HG02642 (cell line): ENCODE results near the gene TTC39B.

Source experiments
- ATAC-seq: cut with Tn5 transposase; IDR thresholded peaks from one replicate; pipeline ENCODE4 v1.9.1; 2021; ENCODE audit warnings: mild to moderate bottlenecking; ENCODE audit not compliant: unreplicated experiment, poor library complexity

Gene TTC39B

GRCh38 chr9:15305470-15305869 lies 1.5 kb downstream of the TTC39B start:
- ATAC-seq, result no peak

- peak; percentile 17 for ATAC-seq
Measured at GRCh38 chr9:15304632-15305031, 2.4 kb downstream of the TTC39B start.

GRCh38 chr9:15300218-15300617 lies 6.8 kb downstream of the TTC39B start:
- ATAC-seq, result no peak

- peak; percentile 87 for ATAC-seq
Measured at GRCh38 chr9:15299374-15299939, 7.6 kb downstream of the TTC39B start.

DNA sequence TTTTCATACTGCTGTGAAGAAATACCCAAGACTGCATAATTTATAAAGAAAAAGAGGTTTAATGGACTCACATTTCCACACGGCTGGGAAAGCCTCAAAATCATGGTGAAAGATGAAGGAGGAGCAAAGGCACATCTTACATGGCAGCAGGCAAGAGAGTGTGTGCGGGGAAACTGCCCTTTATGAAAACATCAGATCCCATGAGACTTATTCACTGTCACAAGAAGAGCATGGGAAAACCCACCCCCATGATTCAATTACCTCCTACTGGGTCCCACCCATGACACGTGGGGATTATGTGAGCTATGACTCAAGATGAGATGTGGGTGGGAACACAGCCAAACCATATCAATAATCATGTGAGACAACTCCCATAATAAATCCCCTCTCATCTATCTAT lies 8.7 kb downstream of the TTC39B start:
- ATAC-seq, result no peak

DNA sequence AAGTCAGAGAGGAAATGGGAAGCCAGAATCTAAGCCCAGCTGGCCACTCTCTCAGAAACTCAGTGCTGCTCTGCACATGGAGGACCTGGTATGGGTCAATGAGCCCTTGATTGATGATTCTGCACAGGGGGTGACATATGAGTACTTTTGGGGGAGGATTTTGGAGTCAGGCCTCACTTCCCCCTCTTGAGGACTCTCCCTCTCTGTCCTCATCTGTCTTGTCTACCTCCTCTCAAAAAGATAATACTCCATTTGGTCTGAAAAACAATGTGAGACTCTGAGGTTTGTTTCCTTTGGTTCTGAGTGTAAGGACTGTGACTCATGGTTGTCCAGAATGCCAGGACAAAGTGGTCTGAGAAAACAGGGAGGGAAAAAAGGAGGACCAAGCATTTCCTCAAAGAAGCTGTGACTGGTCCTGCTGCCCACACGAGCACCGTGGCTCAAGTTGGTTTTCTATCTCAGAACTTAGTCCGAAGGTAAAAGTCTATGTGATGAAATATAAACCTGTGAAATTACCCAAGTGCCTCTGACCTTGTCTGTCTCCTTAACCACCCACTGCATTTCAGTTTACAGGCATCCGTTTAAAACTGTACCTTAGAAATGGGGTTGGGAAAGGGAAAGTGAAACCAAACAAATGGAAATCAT lies 11.1 kb downstream of the TTC39B start:
- no peak for ATAC-seq

- no peak for ATAC-seq
Measured at GRCh38 chr9:15294604-15295003, 12.4 kb downstream of the TTC39B start.

GRCh38 chr9:15293804-15294316 lies 13.2 kb downstream of the TTC39B start:
- ATAC-seq, result no peak

- ATAC-seq, result no peak
Measured at GRCh38 chr9:15293084-15293483, 13.9 kb downstream of the TTC39B start.

DNA sequence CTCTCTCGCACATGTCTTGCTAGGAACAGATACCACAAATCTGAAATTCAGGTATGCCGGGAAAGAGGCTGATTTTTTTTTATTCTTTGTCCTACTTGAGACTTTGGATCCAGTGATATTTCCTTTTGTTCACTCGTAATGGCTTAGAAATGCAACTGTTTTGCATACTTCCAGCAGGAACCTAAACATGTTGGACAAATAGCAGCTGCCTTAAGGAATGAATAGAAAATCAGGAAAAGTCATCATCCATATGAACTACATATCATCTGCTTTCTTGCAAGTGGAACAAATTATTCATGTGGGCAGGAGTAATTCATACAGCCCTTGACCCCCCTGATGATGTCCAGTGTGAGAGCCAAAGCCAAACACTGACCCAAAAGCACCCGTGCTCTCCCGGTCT lies 17.4 kb downstream of the TTC39B start:
- no peak for ATAC-seq

DNA sequence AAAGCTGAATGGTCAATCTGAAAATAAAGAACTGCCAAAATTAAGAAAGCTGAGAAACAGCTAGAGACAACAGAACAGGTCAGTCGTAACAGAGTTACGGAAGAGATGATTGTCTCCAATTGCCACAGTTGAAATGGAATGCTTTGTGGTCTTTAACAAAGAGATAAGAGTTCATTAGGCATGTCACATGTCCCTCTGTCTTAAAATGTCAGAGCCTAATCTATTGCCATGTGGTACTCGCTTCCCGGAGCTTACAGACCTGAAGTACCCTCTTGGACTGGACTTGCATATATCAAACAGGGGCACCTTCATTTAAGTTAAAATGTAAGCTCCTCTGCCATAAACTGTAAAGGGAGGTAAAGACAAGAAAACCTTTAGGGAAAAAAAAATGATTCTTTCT lies 19.7 kb downstream of the TTC39B start:
- no peak for ATAC-seq

- ATAC-seq, result no peak
Measured at GRCh38 chr9:15286161-15286821, 20.7 kb downstream of the TTC39B start.

GRCh38 chr9:15282567-15283285 lies 24.3 kb downstream of the TTC39B start:
- no peak for ATAC-seq

- ATAC-seq, result no peak
Measured at GRCh38 chr9:15280647-15281046, 26.4 kb downstream of the TTC39B start.

- ATAC-seq, result no peak
Measured at GRCh38 chr9:15278839-15279238, 28.2 kb downstream of the TTC39B start.

GRCh38 chr9:15278091-15278687 lies 28.8 kb downstream of the TTC39B start:
- no peak for ATAC-seq

- ATAC-seq, result no peak
Measured at GRCh38 chr9:15277400-15278090, 29.5 kb downstream of the TTC39B start.

DNA sequence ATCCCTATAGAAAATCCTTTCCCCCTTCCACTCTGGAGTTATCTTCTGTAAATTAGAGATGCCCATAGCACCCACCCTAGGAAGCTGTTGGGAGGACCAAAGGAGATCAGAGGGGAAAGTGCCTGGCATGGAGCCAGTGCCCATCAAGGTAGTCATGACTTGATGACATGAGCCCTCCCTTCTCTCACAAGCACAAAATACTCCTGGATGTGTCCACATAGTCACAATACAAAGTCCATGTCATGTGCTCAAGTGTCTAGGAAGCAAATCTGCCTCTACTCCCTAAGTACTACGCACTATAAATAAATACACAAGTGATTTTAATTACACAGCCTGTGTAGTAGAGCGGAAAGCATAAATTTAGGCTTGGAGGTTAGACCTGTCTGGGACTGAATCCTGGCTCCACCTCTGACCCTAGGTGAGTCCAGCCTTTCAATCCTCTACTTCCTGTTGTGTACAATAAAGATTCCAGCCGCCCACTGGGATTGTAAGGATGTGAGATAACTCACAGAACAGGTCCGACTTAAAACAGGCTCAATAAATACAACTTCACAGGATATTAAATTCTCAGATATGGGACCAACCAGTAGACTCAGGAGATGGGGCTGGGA lies 30.6 kb downstream of the TTC39B start:
- no peak for ATAC-seq

- ATAC-seq, result no peak
Measured at GRCh38 chr9:15274425-15274824, 32.6 kb downstream of the TTC39B start.
